GM10266 (cell line): ENCODE measurements around the gene MALL.
"Not testable (repeated sequence)": the region's sequence is repeated elsewhere in the genome, so short reads cannot be mapped to it uniquely, and the experiment has no call there.

Experiments
- DNase-seq: peaks from one replicate; pipeline ENCODE4 v3.0.0; 2012; ENCODE audit errors: extremely low spot score
- TF ChIP-seq, protein P1 (sequence below): IDR thresholded peaks from 2 replicates; pipeline ENCODE4 v1.5.1; 2012; ENCODE audit warnings: mild to moderate bottlenecking, low read depth; ENCODE audit not compliant: control insufficient read depth, insufficient read depth; ENCODE audit errors: missing control alignments

Gene MALL

DNA sequence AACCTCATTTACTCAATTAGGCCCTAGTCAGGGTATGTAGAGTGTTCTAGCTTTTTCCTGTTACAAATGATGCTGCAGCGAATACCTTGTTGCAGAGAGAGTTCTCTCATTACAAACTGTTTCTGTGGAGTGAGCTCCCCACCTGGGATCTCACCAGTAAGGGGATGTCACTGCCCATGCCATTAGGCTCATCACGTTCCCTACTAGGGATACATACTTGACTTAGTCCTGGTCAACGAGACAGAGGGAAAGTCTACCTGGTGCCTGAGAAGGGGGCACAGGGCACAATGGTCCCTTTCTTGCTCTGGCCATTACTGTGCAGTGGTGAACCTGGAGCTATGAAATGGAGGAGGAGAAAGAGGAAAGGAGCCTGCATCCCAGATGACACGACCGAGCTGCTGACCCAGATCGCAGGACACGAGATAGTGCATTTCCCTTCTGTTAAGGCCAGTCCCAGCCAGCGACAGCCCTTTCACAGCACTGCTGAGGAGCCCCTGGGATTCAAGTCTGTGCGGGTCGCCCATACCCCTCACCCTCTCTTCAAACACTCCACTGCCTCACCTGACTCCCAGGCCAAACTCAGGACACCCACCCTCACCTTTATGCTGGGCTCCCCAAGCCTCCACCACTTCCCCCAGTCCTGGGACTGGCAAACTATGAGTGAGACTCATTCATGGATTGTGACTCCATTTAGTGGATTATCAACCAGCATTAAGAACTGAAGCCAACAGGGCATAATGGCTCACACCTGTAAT lies 16.0 kb downstream of the MALL start:
- TF ChIP-seq, protein P1, sequence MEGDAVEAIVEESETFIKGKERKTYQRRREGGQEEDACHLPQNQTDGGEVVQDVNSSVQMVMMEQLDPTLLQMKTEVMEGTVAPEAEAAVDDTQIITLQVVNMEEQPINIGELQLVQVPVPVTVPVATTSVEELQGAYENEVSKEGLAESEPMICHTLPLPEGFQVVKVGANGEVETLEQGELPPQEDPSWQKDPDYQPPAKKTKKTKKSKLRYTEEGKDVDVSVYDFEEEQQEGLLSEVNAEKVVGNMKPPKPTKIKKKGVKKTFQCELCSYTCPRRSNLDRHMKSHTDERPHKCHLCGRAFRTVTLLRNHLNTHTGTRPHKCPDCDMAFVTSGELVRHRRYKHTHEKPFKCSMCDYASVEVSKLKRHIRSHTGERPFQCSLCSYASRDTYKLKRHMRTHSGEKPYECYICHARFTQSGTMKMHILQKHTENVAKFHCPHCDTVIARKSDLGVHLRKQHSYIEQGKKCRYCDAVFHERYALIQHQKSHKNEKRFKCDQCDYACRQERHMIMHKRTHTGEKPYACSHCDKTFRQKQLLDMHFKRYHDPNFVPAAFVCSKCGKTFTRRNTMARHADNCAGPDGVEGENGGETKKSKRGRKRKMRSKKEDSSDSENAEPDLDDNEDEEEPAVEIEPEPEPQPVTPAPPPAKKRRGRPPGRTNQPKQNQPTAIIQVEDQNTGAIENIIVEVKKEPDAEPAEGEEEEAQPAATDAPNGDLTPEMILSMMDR: no peak

DNA sequence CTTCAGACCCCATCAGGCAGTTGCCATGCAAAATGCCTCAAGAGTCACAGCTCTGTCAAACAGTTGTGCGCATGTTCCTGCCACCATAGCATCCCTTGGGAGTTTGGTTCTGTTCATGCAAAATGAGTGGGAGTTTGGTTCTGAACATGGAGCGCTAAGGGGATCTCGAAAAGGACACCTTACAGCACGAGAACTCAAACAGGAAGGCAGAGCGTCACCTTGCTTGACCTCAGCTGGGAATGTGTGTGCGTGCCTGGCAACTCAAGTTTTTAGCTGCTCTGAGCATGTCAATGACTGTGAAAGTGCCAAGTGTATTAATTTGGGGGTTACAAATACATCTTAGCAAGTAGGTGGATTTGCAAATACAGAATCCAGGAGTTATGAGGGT lies 16.6 kb downstream of the MALL start:
- no peak for DNase-seq
- TF ChIP-seq, protein P1: no peak

More for the DNA sequence above, 16.0 kb downstream of the MALL start:
- DNase-seq: no peak

DNA sequence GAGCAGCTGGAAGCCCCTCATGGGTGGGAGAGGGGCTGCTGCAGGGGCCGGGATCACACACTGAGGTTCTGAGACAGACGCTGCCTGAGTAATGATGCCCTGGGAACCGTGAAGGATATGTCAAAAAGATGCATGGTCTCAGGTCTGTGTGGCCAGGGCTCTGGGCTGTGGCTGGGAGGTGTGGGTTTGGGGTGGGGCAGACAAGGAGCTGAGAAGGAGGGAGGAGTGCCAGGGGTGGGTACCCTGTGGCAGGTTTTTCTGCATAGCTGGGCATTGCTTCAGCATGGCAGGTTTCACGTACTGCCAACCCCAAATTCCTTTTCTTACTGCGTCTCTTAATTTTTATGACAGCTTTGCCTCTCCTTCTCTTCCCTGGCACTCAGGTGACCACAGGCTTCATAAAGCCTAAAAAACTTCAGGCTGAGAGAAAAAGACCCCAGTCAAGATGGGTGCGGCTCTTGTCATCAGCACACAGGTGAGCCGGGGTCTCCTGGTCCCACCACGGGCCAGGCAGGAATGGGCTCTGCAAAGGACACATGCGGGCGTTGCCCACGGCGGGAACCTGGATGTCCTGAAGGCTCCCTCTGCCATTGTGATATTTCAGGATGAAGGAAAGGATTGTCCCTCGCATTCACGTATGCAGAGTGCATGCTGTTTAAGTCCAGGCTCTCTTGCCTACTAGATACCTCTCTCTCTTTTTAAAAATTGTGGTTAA lies 18.0 kb downstream of the MALL start:
- no peak for DNase-seq
- TF ChIP-seq, protein P1: no peak

DNA sequence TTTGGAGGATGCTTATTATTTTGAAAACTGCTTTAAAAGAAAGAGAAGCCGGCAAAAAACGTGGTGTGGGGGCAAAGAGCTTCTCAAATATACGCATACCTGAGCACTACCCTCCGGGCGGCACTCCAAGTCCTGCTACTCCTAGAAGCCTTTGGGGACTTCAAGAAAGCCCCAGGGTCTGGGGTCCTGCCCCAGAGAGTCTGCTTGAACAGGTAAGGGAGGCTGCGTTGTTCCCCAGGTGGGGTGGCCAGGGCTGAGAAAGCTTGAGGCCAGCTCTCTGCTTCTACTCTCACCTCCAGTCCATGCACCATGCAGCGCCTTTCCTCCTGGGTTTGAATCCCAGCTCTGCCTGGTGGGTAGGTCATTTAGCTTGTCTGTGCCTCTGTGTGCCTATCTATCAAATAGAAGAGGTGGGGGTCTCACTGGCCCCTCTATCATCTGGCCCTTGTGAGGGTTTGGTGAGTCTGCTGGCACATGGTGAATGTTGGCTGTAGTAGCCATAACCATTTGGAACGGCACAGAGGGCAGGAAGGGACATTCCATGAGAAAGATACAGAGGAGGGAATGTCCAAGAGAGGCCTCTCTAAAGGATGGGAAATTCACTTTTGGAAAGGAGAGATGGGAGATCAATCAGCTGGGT lies 19.5 kb downstream of the MALL start:
- TF ChIP-seq, protein P1: no peak
- DNase-seq: no peak

DNA sequence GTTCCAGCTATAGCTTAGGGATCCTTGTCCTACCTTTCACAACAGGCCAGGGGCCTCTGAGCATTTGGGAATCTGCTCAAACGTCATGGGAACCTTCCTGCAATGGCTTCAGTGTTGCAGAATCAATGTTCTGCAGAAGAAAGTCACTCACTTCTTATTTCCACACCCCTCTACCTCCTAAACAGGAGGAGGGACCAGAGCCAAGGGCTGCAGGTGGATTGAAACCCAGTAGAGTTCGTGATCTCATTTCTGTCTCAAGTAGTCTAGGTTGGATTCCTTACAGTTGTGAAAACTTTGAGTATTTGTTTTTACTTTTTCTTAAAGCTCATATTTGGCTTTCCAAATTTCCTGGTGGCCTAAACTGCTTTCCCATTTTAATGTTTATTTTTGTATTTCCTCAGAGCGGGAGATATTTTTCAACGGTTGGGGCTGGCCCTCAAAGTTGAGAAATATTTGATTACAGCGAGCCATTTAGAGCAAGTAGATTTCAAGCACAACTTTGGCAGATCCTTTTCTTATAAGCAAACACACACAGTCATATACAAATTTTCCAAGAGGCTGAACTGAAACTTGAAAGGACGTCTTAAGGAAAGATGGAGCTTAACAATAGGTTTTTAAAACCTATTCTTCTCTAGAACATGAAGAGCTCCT lies 20.6 kb downstream of the MALL start:
- DNase-seq: not testable (repeated sequence)

DNA sequence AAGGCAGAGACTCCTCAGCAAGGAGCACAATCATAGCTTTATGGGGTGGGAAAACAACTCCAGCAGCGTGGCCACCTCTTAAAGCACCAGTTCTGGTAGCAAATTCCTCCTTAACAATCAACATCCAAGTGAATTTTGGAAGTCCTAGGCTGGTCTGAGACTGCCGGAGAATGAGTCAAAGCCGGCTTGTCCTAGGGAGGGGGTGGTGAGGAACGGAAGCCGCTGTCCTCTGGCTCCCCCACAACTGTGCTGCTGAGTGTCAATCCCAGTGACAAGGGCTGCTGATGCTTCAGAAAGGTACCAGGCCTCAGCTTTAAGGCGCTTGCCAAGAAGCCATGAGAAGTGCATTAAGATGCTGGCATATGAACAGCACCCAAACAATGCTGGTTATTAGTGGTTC lies 21.7 kb downstream of the MALL start:
- not testable (repeated sequence) for DNase-seq

DNA sequence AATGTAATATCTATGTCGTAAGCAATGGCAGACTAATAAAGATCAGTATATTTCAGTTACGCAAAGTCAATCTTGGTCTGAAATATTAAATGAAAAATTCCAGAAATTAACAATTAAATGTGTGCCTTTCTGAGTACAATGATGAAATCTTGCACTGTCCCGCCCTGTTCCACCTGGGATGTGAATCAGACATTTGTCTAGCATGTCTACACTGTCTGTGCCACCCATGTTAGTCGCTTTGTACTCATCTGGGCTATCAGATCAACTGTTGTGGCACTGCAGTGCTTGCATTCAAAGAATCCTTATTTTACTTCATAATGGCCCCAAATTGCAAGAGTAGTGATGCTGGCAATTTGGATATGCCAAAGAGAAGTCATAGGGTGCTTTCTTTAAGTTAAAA lies 25.5 kb downstream of the MALL start:
- not testable (repeated sequence) for DNase-seq

DNA sequence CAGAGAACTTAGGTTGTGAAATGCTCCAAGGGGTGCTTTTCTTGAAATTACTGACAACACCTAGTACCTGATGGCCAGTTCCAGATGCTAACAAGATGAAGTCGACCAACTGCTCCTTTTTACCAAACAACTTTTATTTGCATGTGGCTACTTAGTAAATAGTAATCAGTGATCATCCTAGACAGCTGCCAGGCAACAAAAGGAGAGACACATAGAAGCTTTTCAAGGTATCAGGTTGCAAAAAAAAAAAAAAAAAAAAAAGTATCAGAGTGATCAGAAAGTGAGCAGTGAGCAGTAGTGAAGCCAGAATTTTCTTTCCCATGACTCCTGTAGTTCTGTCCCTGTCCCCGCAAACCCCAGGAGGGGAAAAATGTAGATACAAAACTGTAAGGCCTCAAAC lies 31.9 kb downstream of the MALL start:
- not testable (repeated sequence) for DNase-seq

DNA sequence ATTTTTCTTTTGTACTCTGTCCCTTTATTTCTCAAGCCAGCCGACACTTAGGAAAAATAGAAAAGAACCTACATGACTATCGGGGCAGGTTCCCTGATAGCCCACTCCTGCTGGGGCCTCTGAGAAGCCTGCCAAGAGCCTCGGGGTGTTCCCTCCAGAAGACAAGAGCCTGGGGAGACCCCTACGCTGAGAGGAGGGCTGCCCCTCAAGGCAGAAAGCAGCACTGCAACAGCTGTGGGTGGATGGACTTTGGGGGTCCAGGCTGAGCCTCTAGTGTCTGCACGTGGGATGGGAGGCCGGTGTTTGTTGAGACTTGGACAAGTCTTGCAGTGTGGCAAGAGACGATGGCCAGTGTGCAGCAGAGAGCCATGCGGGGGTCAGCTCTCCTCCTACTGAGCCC lies 32.5 kb downstream of the MALL start:
- not testable (repeated sequence) for DNase-seq

DNA sequence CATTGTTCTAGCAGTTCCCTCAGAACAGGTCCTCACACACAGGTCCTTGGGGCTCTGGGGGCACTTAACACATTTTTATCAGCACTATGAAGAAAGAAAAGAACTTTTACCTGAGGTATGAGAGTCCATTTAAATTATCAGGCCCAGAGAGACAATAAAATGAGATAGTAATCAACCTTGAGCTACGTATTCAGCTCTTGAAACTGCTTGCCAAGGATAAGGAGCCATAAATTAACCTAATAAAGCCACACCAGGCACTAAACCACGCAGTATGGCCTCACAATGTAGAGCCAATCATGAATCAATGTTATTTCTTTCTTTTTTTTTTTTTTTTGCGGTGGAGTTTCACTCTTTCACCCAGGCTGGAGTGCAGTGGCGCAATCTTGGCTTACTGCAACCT lies 37.5 kb downstream of the MALL start:
- not testable (repeated sequence) for DNase-seq

DNA sequence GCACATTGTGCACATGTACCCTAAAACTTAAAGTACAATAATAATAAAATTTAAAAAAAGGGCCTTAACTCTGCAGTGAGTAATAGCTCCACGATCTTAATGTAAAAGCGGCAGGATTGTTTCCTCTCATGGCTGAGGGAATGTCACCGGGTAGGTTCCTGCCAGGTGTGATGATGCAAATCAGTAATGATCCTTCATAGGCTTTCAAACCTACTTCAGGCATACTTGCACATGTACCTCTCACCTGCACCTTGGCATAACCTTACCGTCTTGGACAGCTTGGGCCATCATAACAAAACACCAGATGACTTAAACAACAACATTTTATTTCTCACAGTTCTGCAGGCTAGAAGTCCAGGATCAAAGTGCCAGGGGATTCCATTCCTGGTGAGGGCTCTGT lies 39.7 kb downstream of the MALL start:
- DNase-seq: not testable (repeated sequence)

DNA sequence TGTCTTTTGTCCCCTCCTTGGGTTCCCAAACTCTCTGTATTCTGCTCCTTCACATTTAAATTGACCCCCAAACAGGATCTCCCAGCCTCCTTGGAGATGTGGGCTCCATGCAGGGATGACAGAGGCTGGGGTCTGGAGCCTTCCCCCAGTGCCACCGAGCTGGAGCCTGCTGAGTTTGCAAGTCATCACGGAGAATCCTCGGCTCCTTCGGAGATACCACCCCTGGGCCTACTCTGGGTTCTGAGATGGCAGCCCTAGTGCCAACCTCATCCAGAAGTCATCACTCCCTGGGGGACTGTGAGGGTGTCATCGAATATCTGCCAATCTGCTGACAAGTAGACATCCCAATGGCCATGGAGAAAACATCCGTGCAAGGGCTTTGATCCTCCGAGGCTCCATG lies 45.8 kb downstream of the MALL start:
- DNase-seq: not testable (repeated sequence)

DNA sequence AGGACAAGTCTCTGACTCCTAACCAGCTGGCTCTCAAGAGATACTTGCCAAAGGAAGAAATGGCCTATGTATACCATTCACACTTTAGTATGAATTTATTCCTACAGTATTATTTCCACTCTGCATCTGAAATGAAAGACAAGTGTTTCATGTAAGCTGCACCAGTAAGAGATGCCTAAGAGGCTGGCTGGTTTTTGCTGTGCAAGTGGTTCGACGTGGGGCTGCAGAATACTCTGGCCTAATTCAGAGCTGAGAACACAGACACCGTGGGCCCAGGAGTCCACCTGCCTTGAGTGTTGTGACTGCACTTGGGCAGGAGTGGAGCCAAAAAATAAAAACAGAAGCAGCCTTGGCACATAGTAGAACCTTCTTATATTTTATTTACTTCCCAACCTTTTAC lies 47.5 kb downstream of the MALL start:
- DNase-seq: not testable (repeated sequence)

DNA sequence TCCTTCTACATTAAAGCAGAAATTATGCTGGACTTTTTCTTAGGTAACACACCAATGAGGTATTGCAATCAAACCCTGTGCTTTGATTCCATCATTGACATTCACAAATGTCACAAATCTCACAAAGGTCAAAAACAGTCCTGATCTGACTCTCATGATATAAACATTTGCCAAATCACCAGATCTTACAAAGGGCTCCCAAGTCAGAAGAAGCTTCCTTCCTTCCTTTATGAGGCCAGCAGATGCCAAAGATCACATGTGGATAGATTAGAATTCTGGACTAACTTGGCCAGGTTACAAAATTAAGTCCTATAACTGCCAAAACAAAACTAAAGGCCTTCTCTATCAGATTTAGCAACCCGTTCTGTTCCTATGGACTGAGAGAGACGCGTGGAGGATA lies 53.3 kb downstream of the MALL start:
- not testable (repeated sequence) for DNase-seq

DNA sequence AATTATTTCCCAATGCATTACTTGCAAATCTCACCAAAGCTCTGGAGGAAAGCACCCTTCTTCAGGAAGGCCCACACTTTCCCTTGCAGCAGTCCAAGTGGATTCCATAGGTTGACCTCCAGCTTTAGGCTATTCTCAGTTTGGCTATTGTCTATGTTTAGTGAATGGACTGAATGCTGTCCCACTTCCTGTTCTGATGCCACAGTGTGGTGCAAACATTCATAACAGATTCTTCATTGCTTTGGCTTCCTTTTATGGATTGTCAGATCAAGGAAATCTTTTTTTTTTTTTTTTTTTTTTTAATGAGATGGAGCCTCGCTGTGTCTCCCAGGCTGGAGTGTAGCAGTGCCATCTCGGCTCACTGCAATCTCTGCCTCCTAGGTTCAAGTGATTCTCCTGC lies 55.1 kb downstream of the MALL start:
- DNase-seq: not testable (repeated sequence)
